HG03565 (cell line): Measurements from ENCODE around the gene MPLKIP.
"Not testable (repeated sequence)": the region's sequence is repeated elsewhere in the genome, so short reads cannot be mapped to it uniquely, and the experiment has no call there.

Experiments used
- ATAC-seq: cut with Tn5 transposase; IDR thresholded peaks from one replicate; pipeline ENCODE4 v1.9.1; 2021; ENCODE audit warnings: mild to moderate bottlenecking, moderate library complexity; ENCODE audit not compliant: unreplicated experiment

MPLKIP gene

GRCh38 chr7:40134428-40135316 lies at the start of gene MPLKIP, which contains the start of gene SUGCT:
MPLKIP (minus strand) TSS chr7:40134622; CDS start chr7:40134567, 55 bp downstream.
SUGCT (plus strand) TSS chr7:40135005.
- ATAC-seq: peak; percentile 81

GRCh38 chr7:40182452-40182851 lies 48.0 kb upstream of the MPLKIP start:
- ATAC-seq: no peak

GRCh38 chr7:40177071-40177470 lies 42.6 kb upstream of the MPLKIP start:
- no peak for ATAC-seq

- no peak for ATAC-seq
These were observed 41.5 kb upstream of the MPLKIP start for GRCh38 chr7:40175725-40176510.

GRCh38 chr7:40175256-40175655 lies 40.8 kb upstream of the MPLKIP start:
- not testable (repeated sequence) for ATAC-seq

- not testable (repeated sequence) for ATAC-seq
These were observed 38.7 kb upstream of the MPLKIP start for GRCh38 chr7:40173121-40173520.

- ATAC-seq: not testable (repeated sequence)
These were observed 33.8 kb upstream of the MPLKIP start for GRCh38 chr7:40168266-40168665.

- no peak for ATAC-seq
These were observed 32.9 kb upstream of the MPLKIP start for GRCh38 chr7:40167291-40167690.

GRCh38 chr7:40165216-40165615 lies 30.8 kb upstream of the MPLKIP start:
- ATAC-seq: no peak

GRCh38 chr7:40162516-40162915 lies 28.1 kb upstream of the MPLKIP start:
- no peak for ATAC-seq

GRCh38 chr7:40156988-40157387 lies 22.6 kb upstream of the MPLKIP start:
- no peak for ATAC-seq

GRCh38 chr7:40151504-40151903 lies 17.1 kb upstream of the MPLKIP start:
- ATAC-seq: no peak

- no peak for ATAC-seq
These were observed 14.2 kb upstream of the MPLKIP start for GRCh38 chr7:40148671-40149070.

- not testable (repeated sequence) for ATAC-seq
These were observed 13.8 kb upstream of the MPLKIP start for GRCh38 chr7:40148247-40148580.

GRCh38 chr7:40147371-40148246 lies 13.2 kb upstream of the MPLKIP start:
- ATAC-seq: no peak

- ATAC-seq: not testable (repeated sequence)
These were observed 11.2 kb upstream of the MPLKIP start for GRCh38 chr7:40145596-40146130.

GRCh38 chr7:40141916-40142315 lies 7.5 kb upstream of the MPLKIP start:
- not testable (repeated sequence) for ATAC-seq

- not testable (repeated sequence) for ATAC-seq
These were observed 5.5 kb upstream of the MPLKIP start for GRCh38 chr7:40139891-40140290.

GRCh38 chr7:40138973-40139372 lies 4.6 kb upstream of the MPLKIP start:
- ATAC-seq: no peak

- ATAC-seq: no peak
These were observed 3.1 kb upstream of the MPLKIP start for GRCh38 chr7:40137563-40137962.

GRCh38 chr7:40135317-40135610 lies 842 bp upstream of the MPLKIP start:
- ATAC-seq: no peak
